SK-N-SH (cell line): ENCODE results near the gene TMPRSS13.

Experiments
- EZH2phosphoT487 ChIP-seq: fragments of 200-600 bp; sonication (generic); IDR thresholded peaks from 2 replicates; pipeline ENCODE4 v1.6.1; 2017; ENCODE audit warnings: low read depth, mixed run types, mild to moderate bottlenecking, antibody characterized with exemption, moderate library complexity, borderline replicate concordance
- GATA2 ChIP-seq: sonication (generic); formaldehyde crosslinking; IDR thresholded peaks from 2 replicates; pipeline ENCODE4 v1.5.0; 2020; ENCODE audit warnings: mild to moderate bottlenecking, missing genetic modification reagents
- MAX ChIP-seq: IDR thresholded peaks from 2 replicates; pipeline ENCODE4 v1.4.0; 2012; ENCODE audit warnings: low read depth
- NFIC ChIP-seq: IDR thresholded peaks from 2 replicates; pipeline ENCODE4 v1.4.0; 2012; ENCODE audit warnings: borderline replicate concordance
- NRF1 ChIP-seq: IDR thresholded peaks from 2 replicates; pipeline ENCODE4 v1.6.1; 2012; ENCODE audit warnings: low read depth, mild to moderate bottlenecking, low read length
- RCOR1 ChIP-seq: fragments of 150-350 bp; IDR thresholded peaks from 2 replicates; pipeline ENCODE4 v1.6.1; 2017; ENCODE audit warnings: antibody characterized with exemption, low read length
- REST ChIP-seq: IDR thresholded peaks from 2 replicates; pipeline ENCODE4 v1.6.1; 2012; ENCODE audit warnings: mild to moderate bottlenecking, low read depth, low read length, moderate library complexity
- SIN3A ChIP-seq: IDR thresholded peaks from 2 replicates; pipeline ENCODE4 v1.6.1; 2012; ENCODE audit warnings: low read depth, mild to moderate bottlenecking, low read length, moderate library complexity, borderline replicate concordance
- TEAD4 ChIP-seq: IDR thresholded peaks from 2 replicates; pipeline ENCODE4 v1.4.0; 2012; ENCODE audit warnings: mild to moderate bottlenecking, borderline replicate concordance; ENCODE audit not compliant: insufficient read depth
- USF1 ChIP-seq: IDR thresholded peaks from 2 replicates; pipeline ENCODE4 v1.4.0; 2012; ENCODE audit warnings: low read depth, borderline replicate concordance
- TF ChIP-seq, protein P1 (sequence below): fragments of 200-600 bp; sonication (generic); IDR thresholded peaks from 2 replicates; pipeline ENCODE4 v1.6.1; 2017; ENCODE audit warnings: antibody characterized with exemption, mild to moderate bottlenecking, moderate library complexity

DNA sequence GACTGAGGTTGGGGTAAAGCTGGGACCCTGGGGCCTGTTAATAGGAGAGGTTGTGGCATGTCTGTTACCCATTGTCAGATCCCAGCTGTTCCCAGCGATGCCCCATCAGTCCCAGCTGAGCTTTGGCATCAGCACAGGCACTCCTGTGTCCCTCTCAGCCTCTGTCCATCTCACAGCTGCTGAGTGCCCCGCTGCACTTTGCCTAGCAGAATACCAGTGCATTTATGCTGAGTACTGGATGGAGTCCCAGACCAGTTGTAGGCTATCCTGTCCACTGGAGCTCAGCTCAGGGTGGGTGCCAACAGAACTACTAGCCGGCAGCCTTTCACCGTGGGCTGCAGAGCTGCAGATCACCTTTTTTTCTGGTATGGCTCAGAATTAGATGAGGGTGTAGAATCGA is 62.7 kb downstream of the TMPRSS13 start:
- TF ChIP-seq, protein P1, sequence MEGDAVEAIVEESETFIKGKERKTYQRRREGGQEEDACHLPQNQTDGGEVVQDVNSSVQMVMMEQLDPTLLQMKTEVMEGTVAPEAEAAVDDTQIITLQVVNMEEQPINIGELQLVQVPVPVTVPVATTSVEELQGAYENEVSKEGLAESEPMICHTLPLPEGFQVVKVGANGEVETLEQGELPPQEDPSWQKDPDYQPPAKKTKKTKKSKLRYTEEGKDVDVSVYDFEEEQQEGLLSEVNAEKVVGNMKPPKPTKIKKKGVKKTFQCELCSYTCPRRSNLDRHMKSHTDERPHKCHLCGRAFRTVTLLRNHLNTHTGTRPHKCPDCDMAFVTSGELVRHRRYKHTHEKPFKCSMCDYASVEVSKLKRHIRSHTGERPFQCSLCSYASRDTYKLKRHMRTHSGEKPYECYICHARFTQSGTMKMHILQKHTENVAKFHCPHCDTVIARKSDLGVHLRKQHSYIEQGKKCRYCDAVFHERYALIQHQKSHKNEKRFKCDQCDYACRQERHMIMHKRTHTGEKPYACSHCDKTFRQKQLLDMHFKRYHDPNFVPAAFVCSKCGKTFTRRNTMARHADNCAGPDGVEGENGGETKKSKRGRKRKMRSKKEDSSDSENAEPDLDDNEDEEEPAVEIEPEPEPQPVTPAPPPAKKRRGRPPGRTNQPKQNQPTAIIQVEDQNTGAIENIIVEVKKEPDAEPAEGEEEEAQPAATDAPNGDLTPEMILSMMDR, result no peak
- TF ChIP-seq USF1 (no peak), NRF1 (no peak), NFIC (no peak), RCOR1 (no peak), REST (no peak), EZH2phosphoT487 (no peak), GATA2 (CRISPR knock-in tag) (no peak), TEAD4 (no peak), SIN3A (no peak), MAX (no peak)
